ENCODE measurements around the gene RIOK2.

GRCh38 chr5:97151370-97151769, 31.7 kb downstream of the RIOK2 start:
- TF ChIP-seq CTCF (IDR thresholded peaks at IDR 0.05) (no peak), POLR2A (IDR thresholded peaks at IDR 0.05) (no peak)
